Glomerular visceral epithelial cell (primary cell): ENCODE measurements around the gene TYRP1.
"Not testable (repeated sequence)": the region's sequence is repeated elsewhere in the genome, so short reads cannot be mapped to it uniquely, and the experiment has no call there.

ENCODE experiments used
- DNase-seq: peaks from one replicate; pipeline ENCODE4 v3.0.0-alpha.2; 2016; ENCODE audit errors: extremely low spot score

TYRP1 gene, protein sequence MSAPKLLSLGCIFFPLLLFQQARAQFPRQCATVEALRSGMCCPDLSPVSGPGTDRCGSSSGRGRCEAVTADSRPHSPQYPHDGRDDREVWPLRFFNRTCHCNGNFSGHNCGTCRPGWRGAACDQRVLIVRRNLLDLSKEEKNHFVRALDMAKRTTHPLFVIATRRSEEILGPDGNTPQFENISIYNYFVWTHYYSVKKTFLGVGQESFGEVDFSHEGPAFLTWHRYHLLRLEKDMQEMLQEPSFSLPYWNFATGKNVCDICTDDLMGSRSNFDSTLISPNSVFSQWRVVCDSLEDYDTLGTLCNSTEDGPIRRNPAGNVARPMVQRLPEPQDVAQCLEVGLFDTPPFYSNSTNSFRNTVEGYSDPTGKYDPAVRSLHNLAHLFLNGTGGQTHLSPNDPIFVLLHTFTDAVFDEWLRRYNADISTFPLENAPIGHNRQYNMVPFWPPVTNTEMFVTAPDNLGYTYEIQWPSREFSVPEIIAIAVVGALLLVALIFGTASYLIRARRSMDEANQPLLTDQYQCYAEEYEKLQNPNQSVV

DNA sequence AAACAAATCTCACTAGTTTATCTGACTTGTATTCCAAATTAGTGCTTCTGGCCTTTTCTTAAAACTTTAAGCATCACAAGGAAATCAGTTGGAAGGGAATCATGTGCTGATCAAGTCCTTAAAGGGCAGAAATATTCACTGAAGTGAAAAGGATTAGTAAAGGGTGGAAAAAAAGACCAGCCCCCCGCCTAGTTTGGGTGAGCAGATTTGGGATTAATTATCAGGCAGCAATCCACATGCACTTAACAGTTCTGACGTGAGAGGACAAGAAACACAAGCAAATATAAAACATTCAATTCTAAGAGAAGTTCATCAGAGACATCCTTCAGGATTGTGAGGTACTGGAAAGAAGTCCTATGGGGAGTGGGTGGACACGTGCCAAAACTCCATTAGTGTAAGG lies at the start of gene TYRP1:
TYRP1 (plus strand) TSS at position 245 of the 400 bp plus-strand sequence. CDS start 612 bp downstream, outside the sequence.
- no peak for DNase-seq

- DNase-seq, result no peak
Measured at GRCh38 chr9:12643686-12644085, 49.5 kb upstream of the TYRP1 start.

- DNase-seq, result no peak
Measured at GRCh38 chr9:12648925-12649324, 44.3 kb upstream of the TYRP1 start.

- no peak for DNase-seq
Measured at GRCh38 chr9:12651125-12651524, 42.1 kb upstream of the TYRP1 start.

GRCh38 chr9:12652973-12653372 lies 40.2 kb upstream of the TYRP1 start:
- no peak for DNase-seq

GRCh38 chr9:12656803-12657202 lies 36.4 kb upstream of the TYRP1 start:
- no peak for DNase-seq

- DNase-seq, result no peak
Measured at GRCh38 chr9:12657233-12657632, 36.0 kb upstream of the TYRP1 start.

DNA sequence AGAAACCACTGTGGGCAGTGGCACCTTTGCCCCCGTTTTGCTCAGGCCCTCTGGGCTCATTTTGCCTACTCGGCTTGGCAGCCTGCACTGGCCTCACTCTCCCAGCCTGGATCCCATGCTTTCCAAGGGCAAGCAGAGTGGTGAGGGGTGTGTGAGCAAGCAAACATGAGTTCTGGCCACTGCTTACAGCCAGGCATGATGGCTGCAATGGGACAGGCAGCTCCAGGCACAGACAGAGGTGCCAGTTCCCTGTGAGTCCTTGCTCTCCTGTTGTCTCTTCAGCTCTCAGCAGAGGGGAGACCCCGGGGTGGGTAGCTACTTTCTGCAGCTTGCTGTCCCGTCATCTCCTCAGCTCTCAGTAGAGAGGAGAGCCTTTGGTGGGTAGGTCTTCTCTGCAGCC lies 35.2 kb upstream of the TYRP1 start:
- no peak for DNase-seq

GRCh38 chr9:12658531-12659209 lies 34.5 kb upstream of the TYRP1 start:
- DNase-seq, result no peak

DNA sequence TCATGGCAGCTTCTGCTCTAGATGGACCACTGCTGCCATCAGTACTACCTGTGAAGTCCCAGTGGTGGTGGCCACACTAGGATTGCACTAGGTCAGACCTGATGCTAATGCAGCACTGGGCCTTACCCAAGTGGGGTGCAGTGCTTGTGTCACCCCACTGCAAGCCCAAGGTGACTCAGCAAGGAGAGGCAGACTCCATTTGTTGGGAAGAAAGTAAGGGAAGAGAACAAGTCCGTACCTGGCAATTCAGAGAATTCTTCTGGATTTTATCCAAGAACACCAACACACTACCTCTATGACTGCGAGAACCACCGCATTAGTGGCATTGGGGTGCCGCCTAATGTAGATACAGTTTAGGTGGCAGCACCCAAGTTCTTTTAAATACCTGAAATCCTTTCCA lies 34.0 kb upstream of the TYRP1 start:
- DNase-seq, result no peak

- DNase-seq, result no peak
Measured at GRCh38 chr9:12666813-12667212, 26.4 kb upstream of the TYRP1 start.

DNA sequence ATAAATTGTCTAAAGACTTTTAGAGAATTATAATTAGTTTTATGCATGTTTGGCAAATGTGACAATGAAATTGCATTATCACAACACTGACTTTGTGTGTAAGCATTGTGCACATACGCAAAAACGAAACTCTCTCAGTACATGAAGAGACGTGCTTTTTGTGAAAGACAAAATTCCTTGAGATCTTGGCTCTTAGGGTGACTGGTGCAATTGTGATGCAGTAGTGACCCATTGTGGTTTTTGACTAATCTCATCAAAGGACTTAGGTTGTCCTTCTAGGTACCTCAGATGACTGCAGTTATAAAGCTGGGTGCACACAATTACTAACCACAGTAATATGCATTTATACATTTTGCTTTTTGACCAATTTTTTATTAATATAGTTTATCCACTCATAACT lies 25.3 kb upstream of the TYRP1 start:
- no peak for DNase-seq

DNA sequence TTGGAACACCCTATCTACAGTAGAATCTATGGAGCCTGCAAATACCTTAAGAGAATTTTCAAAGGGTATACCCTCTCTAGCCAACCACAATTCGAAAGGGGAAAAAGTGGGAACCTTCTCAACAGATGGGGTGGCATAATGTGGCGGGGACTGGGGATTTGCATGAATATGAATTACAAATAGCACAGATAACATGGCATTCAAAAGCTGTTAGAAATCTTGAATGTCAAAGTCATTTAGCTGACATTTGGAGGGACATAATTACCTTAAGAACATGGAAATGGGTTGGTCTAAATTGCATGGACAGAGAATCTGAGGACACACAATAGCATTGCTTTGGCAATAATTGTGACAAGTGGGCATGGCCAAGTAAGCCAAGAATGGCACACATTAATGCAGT lies 23.2 kb upstream of the TYRP1 start:
- DNase-seq, result no peak

GRCh38 chr9:12674961-12675360 lies 18.2 kb upstream of the TYRP1 start:
- DNase-seq, result no peak

- not testable (repeated sequence) for DNase-seq
Measured at GRCh38 chr9:12677462-12678126, 15.6 kb upstream of the TYRP1 start.

GRCh38 chr9:12680341-12680740 lies 12.8 kb upstream of the TYRP1 start:
- DNase-seq, result no peak

DNA sequence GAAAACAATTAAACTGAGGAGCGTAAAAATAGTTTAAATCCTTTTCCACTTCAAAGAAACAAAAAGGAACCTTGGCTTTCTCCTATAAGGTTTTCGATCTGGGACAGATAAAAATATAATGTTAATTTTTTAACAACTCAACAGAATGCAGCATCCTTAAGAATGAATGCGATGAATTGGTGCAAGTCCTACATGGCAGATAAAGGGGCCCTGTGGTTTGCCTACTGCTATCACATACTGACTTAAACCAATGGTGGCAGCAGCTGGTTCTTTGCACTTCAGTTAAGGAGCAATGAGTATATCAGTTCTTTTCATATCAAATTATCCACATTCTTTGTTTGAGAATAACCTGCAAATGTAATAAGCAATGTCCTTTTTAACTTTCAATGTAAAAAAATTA lies 12.4 kb upstream of the TYRP1 start:
- no peak for DNase-seq

DNA sequence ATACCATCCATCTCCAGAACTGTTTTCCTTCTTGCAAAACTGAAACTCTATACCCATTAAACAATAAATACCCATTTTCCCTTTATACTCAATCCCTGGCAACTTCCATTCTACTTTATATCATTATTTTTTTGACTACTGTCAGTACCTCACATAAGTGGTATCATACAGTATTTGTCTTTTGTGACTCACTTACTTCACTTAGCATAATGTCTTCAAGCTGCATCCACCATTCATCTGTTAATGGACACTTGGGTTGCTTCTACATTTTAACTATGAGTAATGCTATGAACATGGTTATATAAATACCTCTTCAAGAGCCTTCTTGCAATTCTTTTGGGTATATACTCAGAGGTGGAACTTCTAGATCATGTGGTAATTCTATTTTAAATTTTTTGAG lies 11.6 kb upstream of the TYRP1 start:
- DNase-seq, result no peak

GRCh38 chr9:12684974-12685373 lies 8.2 kb upstream of the TYRP1 start:
- no peak for DNase-seq

- no peak for DNase-seq
Measured at GRCh38 chr9:12689233-12689632, 4.0 kb upstream of the TYRP1 start.

DNA sequence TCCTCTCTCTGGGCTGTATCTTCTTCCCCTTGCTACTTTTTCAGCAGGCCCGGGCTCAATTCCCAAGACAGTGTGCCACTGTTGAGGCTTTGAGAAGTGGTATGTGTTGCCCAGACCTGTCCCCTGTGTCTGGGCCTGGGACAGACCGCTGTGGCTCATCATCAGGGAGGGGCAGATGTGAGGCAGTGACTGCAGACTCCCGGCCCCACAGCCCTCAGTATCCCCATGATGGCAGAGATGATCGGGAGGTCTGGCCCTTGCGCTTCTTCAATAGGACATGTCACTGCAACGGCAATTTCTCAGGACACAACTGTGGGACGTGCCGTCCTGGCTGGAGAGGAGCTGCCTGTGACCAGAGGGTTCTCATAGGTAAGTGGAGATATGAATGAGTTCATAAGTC lies 828 bp downstream of the TYRP1 start:
- DNase-seq, result no peak

GRCh38 chr9:12695474-12695873 lies 2.3 kb downstream of the TYRP1 start:
- DNase-seq, result no peak
